Gastrocnemius medialis (tissue), 4 donors: ENCODE measurements around the gene RAD54L. TPM values are rescaled to one million over a fixed set of nuclear protein-coding genes. Genes with fewer than 3 reads are reported as not detected.

Experiments
- ATAC-seq, 2 donors: fragments of 150-250 bp; one replicate each; pipeline ENCODE4 v1.9.1; 2016
- DNase-seq, 2 donors: peaks; one replicate each; pipeline ENCODE4 v3.0.0-alpha.2; 2019
- H3K27ac ChIP-seq, 4 donors: fragments of 200-600 bp; sonication (generic); 1 replicate in 1 of 4; 2 replicates in 3 of 4; pipeline ENCODE4 v1.5.1; 2016 to 2018; ENCODE audit warnings: mild to moderate bottlenecking in 2 of 4, moderate library complexity in 1 of 4
- H3K27me3 ChIP-seq, 3 donors: fragments of 200-600 bp; sonication (generic) in 2 of 3; 1 replicate in 1 of 3; 2 replicates in 2 of 3; pipeline versions ENCODE4 v1.5.1 to v1.6.0; 2016 to 2019; ENCODE audit warnings: mild to moderate bottlenecking in 1 of 3, moderate library complexity in 1 of 3
- H3K36me3 ChIP-seq, 2 donors: fragments of 200-600 bp; sonication (generic) in 1 of 2; one replicate each; pipeline ENCODE4 v1.5.1; 2017 to 2018
- H3K4me1 ChIP-seq, 2 donors: fragments of 200-600 bp; sonication (generic) in 1 of 2; one replicate each; pipeline ENCODE4 v1.5.1; 2016 to 2017; ENCODE audit warnings: mild to moderate bottlenecking in 2 of 2
- H3K4me3 ChIP-seq, 4 donors: fragments of 200-600 bp; sonication (generic) in 3 of 4; 1 replicate in 1 of 4; 2 replicates in 3 of 4; pipeline ENCODE4 v1.5.1; 2016 to 2019; ENCODE audit warnings: mild to moderate bottlenecking in 2 of 4
- H3K9me3 ChIP-seq, 3 donors: fragments of 200-600 bp; sonication (generic) in 2 of 3; 1 replicate in 1 of 3; 2 replicates in 2 of 3; pipeline ENCODE4 v1.5.1; 2016 to 2019
- CTCF ChIP-seq, 5 experiments: fragments of 450-650 bp in 3 of 5; fragments of 200-600 bp in 2 of 5; sonication (generic) in 2 of 5; IDR thresholded peaks in 4 of 5; conservative IDR thresholded peaks in 1 of 5; 1 replicate in 4 of 5; 2 replicates in 1 of 5; pipeline ENCODE4 v1.5.1; 2016 to 2019; ENCODE audit warnings: antibody characterized with exemption in 5 of 5, mild to moderate bottlenecking in 3 of 5, moderate library complexity in 3 of 5
- POLR2A ChIP-seq, 2 donors: fragments of 450-650 bp; IDR thresholded peaks; one replicate each; pipeline ENCODE4 v1.6.1; 2017; ENCODE audit warnings: antibody characterized with exemption in 2 of 2, mild to moderate bottlenecking in 2 of 2, moderate library complexity in 2 of 2
- in situ Hi-C, 4 donors: fragments of 200-750 bp; cut with MboI; loops; one replicate each; pipeline versions ENCODE4 v1.15.0 to v1.8.0; 2017; ENCODE audit warnings: low sequenced_read_pairs in 4 of 4
- intact Hi-C: fragments of 100-400 bp; cut with DNase I; formaldehyde crosslinking; loops from one replicate; pipeline ENCODE4 v1.15.1; 2023; ENCODE audit warnings: low total_unique reads
- total RNA-seq, 4 donors: library from RNA; depleted of rRNA; stranded (reverse); fragments of >200 nt; gene quantifications; one replicate each; pipeline versions ENCODE4 v1.1.0 to v1.2.3, GENCODE V29; 2016

The RAD54L gene
- total RNA-seq, 4 donors from 2014 or later, result 1.1 TPM; not detected in 3

GRCh38 chr1:46300673-46301405, 53.3 kb downstream of the RAD54L start:
- TF ChIP-seq CTCF (IDR thresholded peaks at IDR 0.05 in 4 of 5, conservative IDR thresholded peaks at IDR 0.05 in 1 of 5), result no peak
- no peak for TF ChIP-seq POLR2A (IDR thresholded peaks at IDR 0.05)
- peaks cover 0 to 23% of the 10 kb centered on the region in 2 donors for H3K36me3 ChIP-seq
- H3K9me3 ChIP-seq, result no peaks in the 10 kb centered on the region
- H3K27me3 ChIP-seq, result no peaks in the 10 kb centered on the region
- peak overlapping the region; percentile 83 to 96 (median 90) for H3K4me3 ChIP-seq
- peaks cover 50 to 53% of the 10 kb centered on the region in 2 donors for H3K4me1 ChIP-seq
- no peak for DNase-seq
- intact Hi-C loops, result no loop called here
- ATAC-seq, result no peak
- H3K27ac ChIP-seq, result peak overlapping the region; percentile 97 to 99 (median 98)
- in situ Hi-C loops, result no loop called here

GRCh38 chr1:46301406-46301807, 53.8 kb downstream of the RAD54L start:
- intact Hi-C loops, result no loop called here

GRCh38 chr1:46301808-46302640, 54.5 kb downstream of the RAD54L start:
- ATAC-seq (peak; percentile 16 to 18), DNase-seq (peak; percentile 22 to 40)
- Histone ChIP-seq H3K4me1 (peaks cover 53 to 65% of the 10 kb centered on the region in 2 donors), H3K27me3 (no peaks in the 10 kb centered on the region), H3K36me3 (peaks cover 0 to 12% of the 10 kb centered on the region in 2 donors), H3K27ac (peak overlapping the region; percentile 97 to 99 (median 98)), H3K9me3 (no peaks in the 10 kb centered on the region), H3K4me3 (peak overlapping the region; percentile 83 to 96 (median 90))
- in situ Hi-C loops (no loop called here), intact Hi-C loops (loop anchor here (2.0 kb wide), 1 partner anchor 15 kb away; no protein-coding TSS in a partner anchor)
- peak in 3 of 5 experiments; percentile 9 to 34 (median 32) for TF ChIP-seq CTCF (IDR thresholded peaks at IDR 0.05 in 4 of 5, conservative IDR thresholded peaks at IDR 0.05 in 1 of 5)
- peak; percentile 21 to 24 for TF ChIP-seq POLR2A (IDR thresholded peaks at IDR 0.05)

More at GRCh38 chr1:46301406-46301807, 53.8 kb downstream of the RAD54L start:
- Histone ChIP-seq H3K4me3 (peak overlapping the region; percentile 83 to 96 (median 90)), H3K27ac (peak overlapping the region; percentile 97 to 99 (median 98)), H3K27me3 (no peaks in the 10 kb centered on the region), H3K4me1 (peaks cover 50 to 59% of the 10 kb centered on the region in 2 donors), H3K9me3 (no peaks in the 10 kb centered on the region), H3K36me3 (peaks cover 0 to 17% of the 10 kb centered on the region in 2 donors)
- TF ChIP-seq CTCF (IDR thresholded peaks at IDR 0.05 in 4 of 5, conservative IDR thresholded peaks at IDR 0.05 in 1 of 5) (no peak), POLR2A (IDR thresholded peaks at IDR 0.05) (no peak)
- in situ Hi-C loops, result no loop called here
- no peak for DNase-seq
- no peak for ATAC-seq

- peak overlapping the region; percentile 83 to 96 (median 90) for H3K4me3 ChIP-seq
- intact Hi-C loops, result loop anchor here (1.0 to 2.0 kb wide), 3 partner anchors 16 to 46 kb away; partner anchors contain the start of gene NSUN4
- in situ Hi-C loops, result no loop called here
- peaks cover 59 to 71% of the 10 kb centered on the region in 2 donors for H3K4me1 ChIP-seq
- H3K9me3 ChIP-seq, result no peaks in the 10 kb centered on the region
- DNase-seq, result peak in 1 of 2 donors; percentile 23
- H3K27me3 ChIP-seq, result no peaks in the 10 kb centered on the region
- TF ChIP-seq CTCF (IDR thresholded peaks at IDR 0.05 in 4 of 5, conservative IDR thresholded peaks at IDR 0.05 in 1 of 5) (no peak), POLR2A (IDR thresholded peaks at IDR 0.05) (no peak)
- peak overlapping the region; percentile 97 to 99 (median 98) for H3K27ac ChIP-seq
- peaks cover 0 to 9% of the 10 kb centered on the region in 2 donors for H3K36me3 ChIP-seq
- ATAC-seq, result peak; percentile 28 to 34
Observed at GRCh38 chr1:46302641-46303037, 55.1 kb downstream of the RAD54L start.
